ENCODE results near the gene CDH23. TPM values are rescaled to one million over a fixed set of nuclear protein-coding genes. Genes with fewer than 3 reads are reported as not detected.

CDH23 gene
- total RNA-seq, 2 donors from 2014 or later: 28.5 to 58.7 TPM

DNA sequence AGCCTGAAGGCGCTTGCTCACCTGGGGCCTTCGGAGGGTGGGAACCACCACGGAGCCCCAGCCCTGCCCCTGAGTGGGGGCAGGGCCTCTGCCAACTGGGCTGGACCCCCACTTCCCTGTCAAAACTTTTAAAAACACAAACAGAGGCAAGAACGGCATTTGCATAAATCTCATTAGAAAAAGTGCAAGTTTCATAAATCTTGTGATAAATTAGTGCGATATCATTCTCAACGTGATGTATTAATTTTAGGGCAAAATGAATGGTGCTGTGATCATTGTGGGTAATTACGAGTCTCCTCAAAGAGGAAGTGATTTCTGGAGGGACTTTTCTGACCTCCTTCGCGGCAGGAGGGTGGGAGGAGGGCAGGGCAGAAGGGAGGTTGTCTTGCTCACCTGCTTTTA, 98.3 kb downstream of the CDH23 start:
- 63 to 65% methylated on average over 9 of the region's 9 CpGs for WGBS, 2 donors
- Histone ChIP-seq H3K27me3 (no peaks in the 10 kb centered on the region), H3K9me3 (no peaks in the 10 kb centered on the region), H3K36me3 (replicated peaks in 1 of 2; ENCODE audit: insufficient read depth in 1 of 2, low read depth in 2 of 2) (no peaks in the 10 kb centered on the region), H3K4me3 (no peak overlapping the region), H3K27ac (no peak overlapping the region), H3K4me1 (no peaks in the 10 kb centered on the region)
- intact Hi-C loops (cut with DNase I): no loop called here
- TF ChIP-seq, protein P1, sequence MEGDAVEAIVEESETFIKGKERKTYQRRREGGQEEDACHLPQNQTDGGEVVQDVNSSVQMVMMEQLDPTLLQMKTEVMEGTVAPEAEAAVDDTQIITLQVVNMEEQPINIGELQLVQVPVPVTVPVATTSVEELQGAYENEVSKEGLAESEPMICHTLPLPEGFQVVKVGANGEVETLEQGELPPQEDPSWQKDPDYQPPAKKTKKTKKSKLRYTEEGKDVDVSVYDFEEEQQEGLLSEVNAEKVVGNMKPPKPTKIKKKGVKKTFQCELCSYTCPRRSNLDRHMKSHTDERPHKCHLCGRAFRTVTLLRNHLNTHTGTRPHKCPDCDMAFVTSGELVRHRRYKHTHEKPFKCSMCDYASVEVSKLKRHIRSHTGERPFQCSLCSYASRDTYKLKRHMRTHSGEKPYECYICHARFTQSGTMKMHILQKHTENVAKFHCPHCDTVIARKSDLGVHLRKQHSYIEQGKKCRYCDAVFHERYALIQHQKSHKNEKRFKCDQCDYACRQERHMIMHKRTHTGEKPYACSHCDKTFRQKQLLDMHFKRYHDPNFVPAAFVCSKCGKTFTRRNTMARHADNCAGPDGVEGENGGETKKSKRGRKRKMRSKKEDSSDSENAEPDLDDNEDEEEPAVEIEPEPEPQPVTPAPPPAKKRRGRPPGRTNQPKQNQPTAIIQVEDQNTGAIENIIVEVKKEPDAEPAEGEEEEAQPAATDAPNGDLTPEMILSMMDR (IDR thresholded peaks at IDR 0.05): no peak
- TF ChIP-seq POLR2A (IDR thresholded peaks at IDR 0.05): no peak
- ATAC-seq (no peak), DNase-seq (no peak)

DNA sequence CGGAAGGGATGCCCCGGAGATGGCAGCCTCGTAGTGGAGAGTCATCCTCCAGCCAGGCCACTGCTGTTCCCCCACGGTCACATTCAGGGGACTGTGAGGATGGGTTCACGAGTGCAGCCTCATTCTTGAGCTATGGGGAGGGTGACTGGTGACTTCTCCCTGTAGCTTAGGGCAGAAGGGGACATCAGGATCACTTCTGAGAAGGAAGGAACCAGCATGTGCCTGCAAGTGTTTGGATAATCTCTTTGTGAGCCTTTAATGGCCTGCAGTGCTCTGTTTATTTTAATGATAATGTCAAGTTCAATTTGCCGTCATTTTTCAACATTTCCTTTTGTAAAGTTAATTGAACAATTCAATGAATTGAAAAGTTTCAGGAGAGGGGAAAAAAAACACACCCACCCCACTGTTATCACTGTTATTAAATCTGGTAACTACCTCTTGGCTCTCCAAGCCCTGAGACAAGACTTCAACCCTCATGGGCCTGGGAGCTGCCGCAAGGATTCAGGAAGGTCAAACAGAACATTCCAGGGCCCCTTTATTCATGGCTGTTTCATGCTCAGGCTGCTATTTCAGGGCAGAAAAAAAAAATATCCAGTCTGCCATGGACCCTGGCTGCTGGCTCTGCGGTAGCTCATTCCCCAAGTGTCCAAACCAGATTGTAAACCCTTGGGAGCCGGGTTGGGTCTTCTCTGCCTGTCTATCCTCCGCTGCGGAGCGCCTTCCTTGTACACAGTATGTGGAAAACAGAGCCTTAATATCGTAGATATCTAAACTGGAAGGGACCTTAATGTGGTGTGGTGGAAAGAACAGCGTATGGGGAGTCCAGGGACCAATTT, 100.4 kb downstream of the CDH23 start:
- no peaks in the 10 kb centered on the region for H3K36me3 ChIP-seq (replicated peaks in 1 of 2; ENCODE audit: insufficient read depth in 1 of 2, low read depth in 2 of 2)
- DNase-seq (no peak), ATAC-seq (no peak)
- H3K27ac ChIP-seq: no peak overlapping the region
- no peaks in the 10 kb centered on the region for H3K9me3 ChIP-seq
- TF ChIP-seq, protein P1 (IDR thresholded peaks at IDR 0.05): no peak
- no peak for TF ChIP-seq POLR2A (IDR thresholded peaks at IDR 0.05)
- no peaks in the 10 kb centered on the region for H3K27me3 ChIP-seq
- WGBS, 2 donors: 71 to 72% methylated on average over 11 to 13 of the region's 14 CpGs
- H3K4me1 ChIP-seq: no peaks in the 10 kb centered on the region
- H3K4me3 ChIP-seq: no peak overlapping the region
- intact Hi-C loops (cut with DNase I): no loop called here

DNA sequence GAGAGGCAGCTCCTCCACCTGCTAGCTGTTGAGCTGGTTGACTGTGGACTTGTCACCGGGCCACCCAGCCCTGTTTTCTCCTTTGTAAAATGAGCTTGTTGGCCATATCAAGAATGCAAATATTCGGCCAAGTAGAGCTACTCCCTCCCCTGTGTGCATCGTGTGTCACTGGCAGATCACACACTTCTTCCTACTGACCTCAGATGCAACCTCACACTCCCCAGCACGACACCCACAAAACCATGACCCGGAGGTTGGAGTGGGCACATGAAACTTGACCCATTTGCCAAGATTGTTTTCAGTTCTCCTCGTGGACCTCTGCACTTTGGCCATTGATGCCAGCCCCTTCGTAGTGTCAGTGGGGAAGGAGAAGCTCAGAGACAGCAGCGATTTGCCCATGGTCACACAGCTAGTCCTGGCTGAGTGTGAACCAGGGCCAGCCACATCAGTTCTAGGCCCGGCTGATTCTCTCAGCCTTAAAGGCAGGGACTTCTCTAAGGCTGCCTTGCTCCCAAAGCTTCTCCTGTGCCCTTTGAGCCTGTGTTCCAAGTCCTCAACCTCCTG, 101.1 kb downstream of the CDH23 start:
- Histone ChIP-seq H3K4me1 (no peaks in the 10 kb centered on the region), H3K9me3 (no peaks in the 10 kb centered on the region), H3K4me3 (no peak overlapping the region), H3K27ac (no peak overlapping the region), H3K36me3 (replicated peaks in 1 of 2; ENCODE audit: insufficient read depth in 1 of 2, low read depth in 2 of 2) (no peaks in the 10 kb centered on the region), H3K27me3 (no peaks in the 10 kb centered on the region)
- ATAC-seq: no peak
- intact Hi-C loops (cut with DNase I): no loop called here
- 58 to 62% methylated on average over 9 of the region's 9 CpGs for WGBS, 2 donors
- DNase-seq: no peak
- TF ChIP-seq, protein P1 (IDR thresholded peaks at IDR 0.05): no peak
- no peak for TF ChIP-seq POLR2A (IDR thresholded peaks at IDR 0.05)

DNA sequence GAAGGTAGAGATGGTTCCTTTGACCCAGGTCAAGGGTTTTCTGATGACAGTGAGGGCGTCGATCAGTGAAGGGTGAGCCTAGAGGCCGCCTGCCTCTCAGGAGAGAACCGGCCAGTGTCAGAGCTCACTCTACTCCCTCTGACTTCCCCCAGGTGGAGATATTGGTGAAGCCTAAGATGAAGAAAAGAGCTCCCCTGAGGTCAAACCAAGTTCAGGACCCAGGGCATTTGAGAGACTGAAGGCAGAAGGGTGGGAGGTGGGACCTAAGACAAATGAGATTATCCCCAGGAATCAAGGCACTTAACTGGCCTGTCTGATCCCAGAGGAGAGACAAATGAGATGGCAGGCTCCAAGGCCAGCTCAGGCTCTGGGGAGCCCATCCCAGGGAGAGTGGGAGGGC, 104.7 kb downstream of the CDH23 start:
- Histone ChIP-seq H3K27me3 (no peaks in the 10 kb centered on the region), H3K36me3 (replicated peaks in 1 of 2; ENCODE audit: insufficient read depth in 1 of 2, low read depth in 2 of 2) (no peaks in the 10 kb centered on the region), H3K4me1 (no peaks in the 10 kb centered on the region), H3K4me3 (no peak overlapping the region), H3K27ac (no peak overlapping the region), H3K9me3 (no peaks in the 10 kb centered on the region)
- intact Hi-C loops (cut with DNase I): no loop called here
- WGBS, 2 donors: 87 to 88% methylated on average over 4 of the region's 4 CpGs
- no peak for TF ChIP-seq POLR2A (IDR thresholded peaks at IDR 0.05)
- TF ChIP-seq, protein P1 (IDR thresholded peaks at IDR 0.05): no peak
- ATAC-seq (no peak), DNase-seq (no peak)
